SH-SY5Y (cell line): ENCODE results near the gene VPS51.

Experiments used
- GATA2 ChIP-seq: IDR thresholded peaks from 2 replicates; pipeline ENCODE4 v1.6.1; 2011; ENCODE audit warnings: mild to moderate bottlenecking, low read depth, low read length
- GATA3 ChIP-seq: IDR thresholded peaks from 2 replicates; pipeline ENCODE4 v1.6.1; 2011; ENCODE audit warnings: low read depth, mild to moderate bottlenecking, low read length, moderate library complexity

VPS51 gene

GRCh38 chr11:65064847-65065240 lies 31.2 kb upstream of the VPS51 start:
- TF ChIP-seq GATA2 = no peak
- TF ChIP-seq GATA3 = no peak

GRCh38 chr11:65065851-65066250 lies 30.2 kb upstream of the VPS51 start:
- TF ChIP-seq GATA3 = no peak

- TF ChIP-seq GATA3 = no peak
- no peak for TF ChIP-seq GATA2
Observed at GRCh38 chr11:65066315-65066714, 29.7 kb upstream of the VPS51 start.

- TF ChIP-seq GATA2 = no peak
Observed at GRCh38 chr11:65066805-65067291, 29.2 kb upstream of the VPS51 start.

- no peak for TF ChIP-seq GATA2
Observed at GRCh38 chr11:65067446-65067845, 28.6 kb upstream of the VPS51 start.

GRCh38 chr11:65069217-65069616 lies 26.8 kb upstream of the VPS51 start:
- TF ChIP-seq GATA2 (no peak), GATA3 (no peak)

GRCh38 chr11:65071907-65072630 lies 23.9 kb upstream of the VPS51 start:
- TF ChIP-seq GATA2 = no peak
- no peak for TF ChIP-seq GATA3

- TF ChIP-seq GATA2 (no peak), GATA3 (no peak)
Observed at GRCh38 chr11:65072631-65072966, 23.4 kb upstream of the VPS51 start.

- TF ChIP-seq GATA3 (no peak), GATA2 (no peak)
Observed at GRCh38 chr11:65077451-65077850, 18.6 kb upstream of the VPS51 start.

- no peak for TF ChIP-seq GATA3
- TF ChIP-seq GATA2 = no peak
Observed at GRCh38 chr11:65078151-65078550, 17.9 kb upstream of the VPS51 start.

GRCh38 chr11:65078786-65079342 lies 17.1 kb upstream of the VPS51 start:
- TF ChIP-seq GATA2 = no peak
- TF ChIP-seq GATA3 = no peak

- no peak for TF ChIP-seq GATA2
- TF ChIP-seq GATA3 = no peak
Observed at GRCh38 chr11:65083134-65083833, 12.7 kb upstream of the VPS51 start.

GRCh38 chr11:65083834-65084597 lies 12.0 kb upstream of the VPS51 start, which contains the start of the genes CDCA5 and ZFPL1:
Gene CDCA5 (minus strand): TSS chr11:65084040. CDS start chr11:65083978, 62 bp downstream.
Gene ZFPL1 (plus strand): TSS chr11:65084222. CDS start chr11:65084699, 477 bp downstream.
- TF ChIP-seq GATA2 (no peak), GATA3 (no peak)

GRCh38 chr11:65084598-65085375 lies 11.2 kb upstream of the VPS51 start:
- no peak for TF ChIP-seq GATA2
- TF ChIP-seq GATA3 = no peak
